HFFc6 (cell line): Measurements from ENCODE around the gene SCAP. TPM values are rescaled to one million over a fixed set of nuclear protein-coding genes. Genes with fewer than 3 reads are reported as not detected.

Source experiments
- DNase-seq: peaks from one replicate; pipeline ENCODE4 v3.0.0-alpha.2; 2018
- H3K27ac Mint-ChIP-seq: 2 replicates; pipeline ENCODE4 v1.8.0; 2020; ENCODE audit warnings: mild to moderate bottlenecking, mixed read lengths
- H3K27me3 Mint-ChIP-seq: 2 replicates; pipeline ENCODE4 v1.8.0; 2021; ENCODE audit warnings: mild to moderate bottlenecking, moderate library complexity, mixed read lengths; ENCODE audit not compliant: insufficient read depth
- H3K36me3 Mint-ChIP-seq: 2 replicates; pipeline ENCODE4 v1.8.0; 2021; ENCODE audit warnings: low read depth, mixed read lengths
- H3K4me1 Mint-ChIP-seq: 2 replicates; pipeline ENCODE4 v1.8.0; 2020; ENCODE audit warnings: low read depth, mixed read lengths
- H3K4me3 Mint-ChIP-seq: 2 replicates; pipeline ENCODE4 v1.8.0; 2020; ENCODE audit warnings: mild to moderate bottlenecking, moderate library complexity, mixed read lengths
- H3K9me3 Mint-ChIP-seq: 2 replicates; pipeline ENCODE4 v1.8.0; 2020; ENCODE audit warnings: mild to moderate bottlenecking, mixed read lengths
- CTCF ChIP-seq: fragments of 200-600 bp; sonication (generic); IDR thresholded peaks from 2 replicates; pipeline ENCODE4 v1.5.0; 2021; ENCODE audit warnings: antibody characterized with exemption, mild to moderate bottlenecking
- total RNA-seq, 6 experiments: library from RNA; stranded (reverse); fragmentation: NEBNext Ultra II Directional; extraction: Animal tissue kit (Norgen Biotek cat#: 25700); gene quantifications; 2 replicates in 1 of 6; 3 replicates in 5 of 6; pipeline ENCODE4 v1.2.3, GENCODE V29; 2021

Gene SCAP
- total RNA-seq, 6 experiments from 2014 or later: 48.3 to 63.3 (median 54.9) TPM

GRCh38 chr3:47429476-47430270 lies 46.1 kb downstream of the SCAP start:
- Mint-ChIP-seq H3K4me3 (no peak overlapping the region), H3K27ac (no peak overlapping the region), H3K4me1 (no peaks in the 10 kb centered on the region), H3K36me3 (peaks cover 5% of the 10 kb centered on the region), H3K9me3 (no peaks in the 10 kb centered on the region), H3K27me3 (no peaks in the 10 kb centered on the region; the same call in none of the 2 replicates)
- TF ChIP-seq CTCF: no peak
- no peak for DNase-seq

GRCh38 chr3:47428662-47429061 lies 47.1 kb downstream of the SCAP start:
- Mint-ChIP-seq H3K4me1 (no peaks in the 10 kb centered on the region), H3K27me3 (no peaks in the 10 kb centered on the region; the same call in none of the 2 replicates), H3K4me3 (no peak overlapping the region), H3K36me3 (no peaks in the 10 kb centered on the region; the same call in 1 of the 2 replicates), H3K9me3 (no peaks in the 10 kb centered on the region), H3K27ac (no peak overlapping the region)
- no peak for TF ChIP-seq CTCF
- no peak for DNase-seq

- Mint-ChIP-seq H3K36me3 (no peaks in the 10 kb centered on the region), H3K27ac (no peak overlapping the region), H3K27me3 (no peaks in the 10 kb centered on the region; the same call in none of the 2 replicates), H3K9me3 (no peaks in the 10 kb centered on the region), H3K4me3 (no peak overlapping the region), H3K4me1 (no peaks in the 10 kb centered on the region)
- TF ChIP-seq CTCF: no peak
- no peak for DNase-seq
Measured at GRCh38 chr3:47427866-47428265, 47.9 kb downstream of the SCAP start.

DNA sequence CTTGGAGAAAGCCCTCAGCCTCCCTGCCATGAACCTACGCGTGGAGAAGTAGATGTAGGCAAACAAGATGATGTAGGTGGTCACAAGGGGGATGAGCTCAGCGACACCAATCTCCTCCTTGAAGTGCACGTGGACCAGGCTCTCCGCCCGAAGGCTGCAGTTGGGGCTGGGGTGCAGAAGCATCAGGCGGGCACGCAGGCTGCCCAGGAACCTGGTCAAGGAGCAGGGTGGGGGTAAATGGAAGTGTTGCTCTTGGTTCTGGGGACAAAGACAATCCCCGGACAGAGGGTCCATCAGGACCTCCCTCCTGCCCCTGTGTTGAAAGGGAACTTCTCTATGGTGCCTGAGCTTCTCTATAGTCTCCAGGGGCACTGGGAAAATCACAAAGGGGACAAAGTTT lies 49.8 kb downstream of the SCAP start:
- peaks cover 2% of the 10 kb centered on the region for H3K27me3 Mint-ChIP-seq
- no peak overlapping the region for H3K27ac Mint-ChIP-seq
- H3K4me1 Mint-ChIP-seq: peaks cover 13% of the 10 kb centered on the region
- TF ChIP-seq CTCF: no peak
- no peak overlapping the region for H3K4me3 Mint-ChIP-seq
- H3K9me3 Mint-ChIP-seq: no peaks in the 10 kb centered on the region
- H3K36me3 Mint-ChIP-seq: no peaks in the 10 kb centered on the region
- DNase-seq: no peak

DNA sequence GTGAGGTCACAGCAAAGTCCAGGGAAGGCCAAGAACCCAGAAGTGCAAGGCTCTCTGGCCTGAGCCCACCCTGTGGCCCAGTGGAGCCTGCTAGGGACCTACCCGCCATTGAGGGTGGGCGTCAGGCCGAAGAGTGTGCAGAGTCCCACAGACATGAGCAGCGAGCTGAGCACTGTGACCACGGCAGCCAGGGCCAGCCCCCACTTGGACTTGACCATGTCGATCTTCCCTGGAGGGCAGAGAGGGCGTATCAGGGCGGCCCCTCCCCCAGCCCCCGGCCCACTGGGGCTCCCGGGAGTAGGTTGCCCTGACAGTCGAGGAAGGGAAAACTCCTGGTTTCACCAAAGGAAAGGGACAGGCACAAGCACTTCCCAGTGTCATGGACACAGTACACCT lies 50.4 kb downstream of the SCAP start:
- no peaks in the 10 kb centered on the region for H3K36me3 Mint-ChIP-seq
- H3K27me3 Mint-ChIP-seq: peaks cover 2% of the 10 kb centered on the region
- H3K27ac Mint-ChIP-seq: no peak overlapping the region
- DNase-seq: no peak
- H3K9me3 Mint-ChIP-seq: no peaks in the 10 kb centered on the region
- H3K4me1 Mint-ChIP-seq: peaks cover 17% of the 10 kb centered on the region
- TF ChIP-seq CTCF: no peak
- no peak overlapping the region for H3K4me3 Mint-ChIP-seq
